GM18526 (cell line): ENCODE data around the gene DGKZ.
A peak's percentile ranks its signal among the peaks of the same experiment; 100 is the strongest.

Experiments
- POLR2A ChIP-seq: IDR thresholded peaks from 3 replicates; pipeline ENCODE4 v1.6.1; 2011; ENCODE audit not compliant: insufficient read length; ENCODE audit errors: extremely low read depth

Gene DGKZ, protein sequence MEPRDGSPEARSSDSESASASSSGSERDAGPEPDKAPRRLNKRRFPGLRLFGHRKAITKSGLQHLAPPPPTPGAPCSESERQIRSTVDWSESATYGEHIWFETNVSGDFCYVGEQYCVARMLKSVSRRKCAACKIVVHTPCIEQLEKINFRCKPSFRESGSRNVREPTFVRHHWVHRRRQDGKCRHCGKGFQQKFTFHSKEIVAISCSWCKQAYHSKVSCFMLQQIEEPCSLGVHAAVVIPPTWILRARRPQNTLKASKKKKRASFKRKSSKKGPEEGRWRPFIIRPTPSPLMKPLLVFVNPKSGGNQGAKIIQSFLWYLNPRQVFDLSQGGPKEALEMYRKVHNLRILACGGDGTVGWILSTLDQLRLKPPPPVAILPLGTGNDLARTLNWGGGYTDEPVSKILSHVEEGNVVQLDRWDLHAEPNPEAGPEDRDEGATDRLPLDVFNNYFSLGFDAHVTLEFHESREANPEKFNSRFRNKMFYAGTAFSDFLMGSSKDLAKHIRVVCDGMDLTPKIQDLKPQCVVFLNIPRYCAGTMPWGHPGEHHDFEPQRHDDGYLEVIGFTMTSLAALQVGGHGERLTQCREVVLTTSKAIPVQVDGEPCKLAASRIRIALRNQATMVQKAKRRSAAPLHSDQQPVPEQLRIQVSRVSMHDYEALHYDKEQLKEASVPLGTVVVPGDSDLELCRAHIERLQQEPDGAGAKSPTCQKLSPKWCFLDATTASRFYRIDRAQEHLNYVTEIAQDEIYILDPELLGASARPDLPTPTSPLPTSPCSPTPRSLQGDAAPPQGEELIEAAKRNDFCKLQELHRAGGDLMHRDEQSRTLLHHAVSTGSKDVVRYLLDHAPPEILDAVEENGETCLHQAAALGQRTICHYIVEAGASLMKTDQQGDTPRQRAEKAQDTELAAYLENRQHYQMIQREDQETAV

GRCh38 chr11:46346886-46347636 lies at the start of gene DGKZ:
Gene DGKZ, plus strand, starts transcription at chr11:46347463. Its CDS starts 197 bp downstream, at chr11:46347660.
- peak; percentile 33 for TF ChIP-seq POLR2A

DNA sequence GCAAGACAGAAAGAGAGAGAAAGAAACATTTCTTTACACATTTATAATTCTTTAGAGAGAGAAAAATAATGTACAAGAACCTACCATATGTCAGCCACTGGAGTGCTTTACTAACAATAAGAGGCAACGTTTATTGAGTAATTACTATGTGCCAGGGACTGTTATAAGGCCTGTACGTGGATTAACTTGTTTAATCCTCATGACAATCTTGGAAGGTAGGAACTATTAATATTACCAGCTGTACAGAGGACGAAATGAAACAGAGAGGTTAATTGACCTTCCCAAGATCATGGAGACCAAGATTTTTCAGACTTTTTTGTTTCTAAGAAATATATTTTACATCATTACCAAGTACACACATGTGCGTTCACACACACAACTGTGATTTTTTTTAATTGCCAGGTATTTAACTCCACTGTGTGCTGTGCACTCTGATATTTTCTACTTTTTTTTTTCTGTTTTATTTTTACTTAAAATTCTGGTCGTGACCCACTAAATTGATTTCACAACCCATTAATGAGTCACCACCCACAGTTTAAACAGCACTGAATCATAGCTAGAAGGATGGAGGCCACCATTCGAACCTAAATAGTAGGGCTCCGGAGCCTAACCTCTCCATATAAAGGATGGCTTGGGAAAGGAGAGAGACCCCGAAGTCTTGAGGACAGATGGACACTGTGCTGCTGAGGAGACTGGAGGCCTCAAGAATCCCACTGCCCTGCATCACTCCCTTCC lies 48.4 kb upstream of the DGKZ start:
- TF ChIP-seq POLR2A: no peak

- no peak for TF ChIP-seq POLR2A
These were observed 47.8 kb upstream of the DGKZ start for GRCh38 chr11:46299451-46299961.

- no peak for TF ChIP-seq POLR2A
These were observed 47.0 kb upstream of the DGKZ start for GRCh38 chr11:46300270-46300669.

DNA sequence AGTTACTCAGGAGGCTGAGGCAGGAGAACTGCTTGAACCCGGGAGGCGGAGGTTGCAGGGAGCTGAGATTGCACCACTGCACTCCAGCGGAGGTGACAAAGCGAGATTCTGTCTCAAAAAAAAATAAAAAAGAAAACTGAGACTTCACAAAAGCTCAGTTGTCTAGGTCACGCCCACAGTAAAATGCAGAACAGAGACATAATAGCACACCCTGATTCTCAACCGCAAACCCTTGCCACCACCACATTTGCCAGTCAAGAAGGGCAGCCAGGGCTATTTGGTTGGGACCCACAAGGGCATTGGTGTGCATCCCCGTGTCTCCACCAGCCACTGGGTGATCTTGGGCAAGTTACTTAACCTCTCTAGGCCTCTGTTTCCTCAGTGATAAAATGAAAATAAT lies 44.4 kb upstream of the DGKZ start:
- TF ChIP-seq POLR2A: no peak

DNA sequence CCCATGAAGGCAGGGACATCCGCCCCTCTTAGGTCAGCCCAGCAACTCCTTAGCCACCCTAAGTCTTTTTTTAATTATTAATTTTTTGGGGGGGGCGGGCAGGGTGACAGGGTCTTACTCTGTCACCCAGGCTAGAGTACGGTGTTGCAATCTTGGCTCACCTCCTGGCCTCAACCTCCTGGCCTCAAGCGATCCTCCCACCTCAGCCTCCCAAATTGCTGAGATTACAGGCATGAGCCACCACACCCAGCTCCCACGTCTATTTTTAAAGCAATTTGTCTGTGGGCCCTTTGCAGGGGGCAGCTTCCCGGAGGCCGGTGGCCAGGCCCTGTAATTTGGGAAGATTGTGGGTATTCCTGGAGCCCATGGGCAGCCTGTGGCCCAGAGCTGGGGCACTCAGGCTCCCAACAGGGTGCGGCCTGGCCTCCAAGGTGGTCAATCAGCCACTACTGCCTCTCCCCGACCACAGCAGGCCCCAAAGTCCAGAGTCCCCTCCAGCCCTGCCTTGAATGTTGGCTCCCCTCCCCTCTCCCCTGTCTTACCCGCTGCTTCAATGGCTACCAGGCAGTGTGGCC lies 42.6 kb upstream of the DGKZ start:
- TF ChIP-seq POLR2A: no peak

DNA sequence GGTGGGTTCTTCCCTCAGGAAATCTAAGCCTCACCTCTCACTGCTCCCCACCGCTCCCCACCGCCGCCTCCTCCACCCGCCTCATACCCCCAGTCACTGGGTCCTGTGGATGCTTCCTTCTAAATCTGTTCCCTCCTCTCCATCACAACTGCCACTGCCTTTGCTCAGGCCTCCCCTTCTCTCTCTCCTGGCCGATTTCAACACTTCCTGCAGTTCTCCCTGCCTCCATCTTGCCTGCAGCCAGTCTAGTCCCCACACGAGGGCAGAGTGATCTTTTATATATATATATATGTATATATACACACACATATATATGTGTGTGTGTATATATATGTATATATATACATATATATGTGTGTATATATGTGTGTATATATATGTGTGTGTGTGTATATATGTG lies 42.0 kb upstream of the DGKZ start:
- no peak for TF ChIP-seq POLR2A

DNA sequence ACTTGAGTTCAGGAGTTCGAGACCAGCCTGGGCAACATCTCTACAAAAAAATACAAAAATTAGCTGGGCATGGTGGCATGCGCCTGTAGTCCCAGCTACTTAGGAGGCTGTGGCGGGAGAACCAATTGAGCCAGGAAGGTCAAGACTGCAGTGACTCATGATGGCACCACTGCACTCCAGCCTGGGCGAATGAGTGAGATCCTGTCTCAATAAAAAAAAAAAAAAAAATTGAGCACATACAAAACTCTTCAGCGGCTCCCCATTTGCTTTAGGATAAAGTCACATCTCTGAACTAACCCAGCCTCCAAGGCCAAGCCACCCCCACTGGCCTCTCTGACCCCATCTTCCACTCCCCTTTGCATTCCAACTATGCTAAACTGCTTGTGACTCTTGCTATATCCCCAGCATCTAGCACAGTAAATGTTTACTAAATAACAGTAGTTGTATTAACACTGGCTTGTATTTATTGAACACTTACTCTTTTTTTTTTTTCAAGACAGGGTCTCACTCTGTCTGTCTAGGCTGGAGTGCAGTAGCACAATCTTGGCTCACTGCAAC lies 40.9 kb upstream of the DGKZ start:
- no peak for TF ChIP-seq POLR2A

GRCh38 chr11:46307369-46307768 lies 39.9 kb upstream of the DGKZ start:
- no peak for TF ChIP-seq POLR2A

- no peak for TF ChIP-seq POLR2A
These were observed 39.4 kb upstream of the DGKZ start for GRCh38 chr11:46307785-46308341.

- TF ChIP-seq POLR2A: no peak
These were observed 38.4 kb upstream of the DGKZ start for GRCh38 chr11:46308631-46309419.

DNA sequence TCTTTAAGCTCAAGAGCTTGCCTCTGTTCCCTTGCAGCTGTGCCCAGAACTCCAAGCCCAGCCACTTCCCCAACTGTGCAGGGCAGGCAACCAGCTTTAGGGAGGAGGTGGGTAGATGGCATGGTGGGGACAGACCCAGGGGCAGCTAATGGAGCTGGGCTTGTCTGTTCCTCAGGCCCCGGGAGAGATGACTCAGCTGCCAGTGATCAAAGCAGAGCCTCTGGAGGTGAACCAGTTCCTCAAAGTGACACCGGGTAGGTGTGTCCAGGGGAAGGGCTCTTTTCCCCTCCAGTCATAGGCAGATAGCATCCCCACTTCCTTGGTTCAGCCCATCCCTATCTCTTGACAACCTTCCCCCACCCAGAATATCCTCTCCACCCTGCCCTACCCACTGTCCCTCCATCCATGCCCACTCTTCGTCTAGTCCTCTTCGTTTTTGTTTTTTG lies 37.4 kb upstream of the DGKZ start:
- no peak for TF ChIP-seq POLR2A
